Activated CD4-positive, alpha-beta memory T cell treated with anti-CD3 and anti-CD28 coated beads for 36 hours (primary cell): ENCODE data around the gene PRDM1. TPM values are rescaled to one million over a fixed set of nuclear protein-coding genes. Genes with fewer than 3 reads are reported as not detected.
A peak's percentile ranks its signal among the peaks of the same experiment; 100 is the strongest.

Source experiments
- CTCF ChIA-PET: fragments of 350-600 bp; sonication (Branson Sonifier 250); formaldehyde crosslinking; loops from one replicate; lab custom pipeline; 2021; ENCODE audit warnings: antibody characterized with exemption, inconsistent platforms; lab: Charles Lee
- POLR2A ChIA-PET: fragments of 350-600 bp; sonication (Branson Sonifier 250); formaldehyde crosslinking; loops from one replicate; lab custom pipeline; 2021; ENCODE audit warnings: antibody characterized with exemption; lab: Charles Lee
- DNase-seq: peaks from one replicate; pipeline ENCODE4 v3.0.0-alpha.2; 2020
- H3K27ac Mint-ChIP-seq: one replicate; pipeline ENCODE4 v1.8.0; 2021; ENCODE audit warnings: mixed read lengths
- H3K27me3 Mint-ChIP-seq: one replicate; pipeline ENCODE4 v1.8.0; 2021; ENCODE audit warnings: mixed read lengths
- H3K36me3 Mint-ChIP-seq: one replicate; pipeline ENCODE4 v1.8.0; 2021; ENCODE audit warnings: mixed read lengths
- H3K4me1 Mint-ChIP-seq: one replicate; pipeline ENCODE4 v1.8.0; 2021; ENCODE audit warnings: low read depth, mixed read lengths
- H3K4me3 Mint-ChIP-seq: one replicate; pipeline ENCODE4 v1.8.0; 2021; ENCODE audit warnings: mild to moderate bottlenecking, mixed read lengths
- H3K9me3 Mint-ChIP-seq: one replicate; pipeline ENCODE4 v1.8.0; 2021; ENCODE audit warnings: mixed read lengths
- intact Hi-C: fragments of 100-400 bp; cut with micrococcal nuclease; formaldehyde crosslinking; loops from one replicate; pipeline ENCODE4 v1.15.1; 2023
- total RNA-seq, 2 experiments: library from RNA; stranded (reverse); gene quantifications; one replicate each; pipeline ENCODE4 v1.2.3, GENCODE V29; 2021

Gene PRDM1
- total RNA-seq, 2 experiments from 2014 or later, result 70.9 to 78.9 TPM

- no peaks in the 10 kb centered on the region for H3K27me3 Mint-ChIP-seq
- H3K4me3 Mint-ChIP-seq, result peak overlapping the region; percentile 91
- POLR2A ChIA-PET, result interaction anchor here (0.6 to 8.7 kb wide), 23 partner anchors 11 to 640 kb away, joined by 3 to 236 read pairs (median 4); partner anchors contain the start of gene PRDM1
- intact Hi-C loops, result loop anchor here (1.0 to 5.0 kb wide), 20 partner anchors 12 to 616 kb away; partner anchors contain the start of genes ATG5 and PRDM1
- peak; percentile 94 for DNase-seq
- no peaks in the 10 kb centered on the region for H3K9me3 Mint-ChIP-seq
- peaks cover 80% of the 10 kb centered on the region for H3K4me1 Mint-ChIP-seq
- H3K27ac Mint-ChIP-seq, result peak overlapping the region; percentile 96
- H3K36me3 Mint-ChIP-seq, result peaks cover 67% of the 10 kb centered on the region
- CTCF ChIA-PET, result interaction anchor here (0.8 to 4.3 kb wide), 10 partner anchors 11 to 125 kb away, joined by 3 to 38 read pairs (median 4); partner anchors contain the start of gene PRDM1
Observed at GRCh38 chr6:106098383-106099234, 12.5 kb downstream of the PRDM1 start.

GRCh38 chr6:106099235-106099537 lies 13.1 kb downstream of the PRDM1 start:
- H3K27me3 Mint-ChIP-seq, result no peaks in the 10 kb centered on the region
- peaks cover 71% of the 10 kb centered on the region for H3K36me3 Mint-ChIP-seq
- CTCF ChIA-PET, result interaction anchor here (1.1 to 4.3 kb wide), 7 partner anchors 11 to 124 kb away, joined by 4 to 38 read pairs (median 9); partner anchors contain the start of gene PRDM1
- intact Hi-C loops, result loop anchor here (2.0 to 5.0 kb wide), 8 partner anchors 124 to 617 kb away; no protein-coding TSS in a partner anchor
- peaks cover 79% of the 10 kb centered on the region for H3K4me1 Mint-ChIP-seq
- H3K27ac Mint-ChIP-seq, result peak overlapping the region; percentile 96
- POLR2A ChIA-PET, result interaction anchor here (1.0 to 8.7 kb wide), 20 partner anchors 11 to 641 kb away, joined by 3 to 236 read pairs (median 6); partner anchors contain the start of gene PRDM1
- peak overlapping the region; percentile 91 for H3K4me3 Mint-ChIP-seq
- no peaks in the 10 kb centered on the region for H3K9me3 Mint-ChIP-seq
- DNase-seq, result no peak

GRCh38 chr6:106100755-106101154 lies 14.6 kb downstream of the PRDM1 start:
- ChIA-PET POLR2A (interaction anchor here (0.7 to 8.7 kb wide), 8 partner anchors 8 to 419 kb away, joined by 6 to 236 read pairs (median 33); partner anchors contain the start of gene PRDM1), CTCF (interaction anchor here (0.7 to 4.3 kb wide), 4 partner anchors 8 to 122 kb away, joined by 3 to 38 read pairs (median 4); partner anchors contain the start of gene PRDM1)
- peak overlapping the region; percentile 96 for H3K27ac Mint-ChIP-seq
- peaks cover 77% of the 10 kb centered on the region for H3K4me1 Mint-ChIP-seq
- H3K36me3 Mint-ChIP-seq, result peaks cover 75% of the 10 kb centered on the region
- no peaks in the 10 kb centered on the region for H3K9me3 Mint-ChIP-seq
- no peak for DNase-seq
- no peaks in the 10 kb centered on the region for H3K27me3 Mint-ChIP-seq
- peak overlapping the region; percentile 91 for H3K4me3 Mint-ChIP-seq
- intact Hi-C loops, result loop anchor here (5.0 kb wide), 1 partner anchor 182 kb away; no protein-coding TSS in a partner anchor

- Mint-ChIP-seq H3K27me3 (no peaks in the 10 kb centered on the region), H3K27ac (peak overlapping the region; percentile 96), H3K36me3 (peaks cover 78% of the 10 kb centered on the region), H3K9me3 (no peaks in the 10 kb centered on the region), H3K4me1 (peaks cover 77% of the 10 kb centered on the region), H3K4me3 (peak overlapping the region; percentile 91)
- CTCF ChIA-PET, result interaction anchor here (0.8 to 5.1 kb wide), 9 partner anchors 9 to 670 kb away, joined by 3 to 38 read pairs (median 4); partner anchors contain the start of gene PRDM1
- no peak for DNase-seq
- intact Hi-C loops, result loop anchor here (5.0 kb wide), 1 partner anchor 181 kb away; no protein-coding TSS in a partner anchor
- POLR2A ChIA-PET, result interaction anchor here (0.9 to 8.7 kb wide), 14 partner anchors 8 to 419 kb away, joined by 3 to 236 read pairs (median 18); partner anchors contain the start of gene PRDM1
Observed at GRCh38 chr6:106101466-106101865, 15.3 kb downstream of the PRDM1 start.

- H3K9me3 Mint-ChIP-seq, result no peaks in the 10 kb centered on the region
Observed at GRCh38 chr6:106102034-106102433, 15.9 kb downstream of the PRDM1 start.

GRCh38 chr6:106102967-106103727 lies 17.0 kb downstream of the PRDM1 start:
- Mint-ChIP-seq H3K4me3 (peak overlapping the region; percentile 91), H3K36me3 (peaks cover 87% of the 10 kb centered on the region), H3K9me3 (no peaks in the 10 kb centered on the region), H3K4me1 (peaks cover 77% of the 10 kb centered on the region), H3K27ac (peak overlapping the region; percentile 96), H3K27me3 (no peaks in the 10 kb centered on the region)
- no peak for DNase-seq
- ChIA-PET POLR2A (interaction anchor here (0.6 to 8.7 kb wide), 16 partner anchors 10 to 421 kb away, joined by 3 to 236 read pairs (median 6); partner anchors contain the start of gene PRDM1), CTCF (interaction anchor here (1.0 to 5.1 kb wide), 13 partner anchors 9 to 672 kb away, joined by 3 to 38 read pairs (median 4); partner anchors contain the start of genes ATG5 and PRDM1)
- intact Hi-C loops, result loop anchor here (1.0 to 5.0 kb wide), 7 partner anchors 11 to 179 kb away; no protein-coding TSS in a partner anchor

More at GRCh38 chr6:106102034-106102433, 15.9 kb downstream of the PRDM1 start:
- intact Hi-C loops, result loop anchor here (1.0 to 5.0 kb wide), 7 partner anchors 12 to 180 kb away; no protein-coding TSS in a partner anchor
- H3K27me3 Mint-ChIP-seq, result no peaks in the 10 kb centered on the region
- H3K27ac Mint-ChIP-seq, result peak overlapping the region; percentile 96
- POLR2A ChIA-PET, result interaction anchor here (0.7 to 8.7 kb wide), 12 partner anchors 8 to 293 kb away, joined by 3 to 236 read pairs (median 12); partner anchors contain the start of gene PRDM1
- H3K4me1 Mint-ChIP-seq, result peaks cover 78% of the 10 kb centered on the region
- H3K4me3 Mint-ChIP-seq, result peak overlapping the region; percentile 91
- H3K36me3 Mint-ChIP-seq, result peaks cover 82% of the 10 kb centered on the region
- DNase-seq, result peak; percentile 80
- CTCF ChIA-PET, result interaction anchor here (0.8 to 5.1 kb wide), 9 partner anchors 10 to 671 kb away, joined by 3 to 38 read pairs (median 4); no protein-coding TSS in a partner anchor

GRCh38 chr6:106103728-106104109 lies 17.6 kb downstream of the PRDM1 start:
- H3K27ac Mint-ChIP-seq, result peak overlapping the region; percentile 96
- peaks cover 93% of the 10 kb centered on the region for H3K36me3 Mint-ChIP-seq
- H3K9me3 Mint-ChIP-seq, result no peaks in the 10 kb centered on the region
- peak overlapping the region; percentile 91 for H3K4me3 Mint-ChIP-seq
- ChIA-PET POLR2A (interaction anchor here (0.6 to 8.7 kb wide), 14 partner anchors 10 to 421 kb away, joined by 3 to 236 read pairs (median 6); partner anchors contain the start of gene PRDM1), CTCF (interaction anchor here (1.0 to 5.1 kb wide), 9 partner anchors 8 to 222 kb away, joined by 3 to 38 read pairs (median 4); partner anchors contain the start of genes ATG5 and PRDM1)
- peaks cover 79% of the 10 kb centered on the region for H3K4me1 Mint-ChIP-seq
- DNase-seq, result peak; percentile 71
- intact Hi-C loops, result loop anchor here (5.0 kb wide), 1 partner anchor 179 kb away; no protein-coding TSS in a partner anchor
- no peaks in the 10 kb centered on the region for H3K27me3 Mint-ChIP-seq

- H3K4me3 Mint-ChIP-seq, result peak overlapping the region; percentile 27
- DNase-seq, result no peak
- CTCF ChIA-PET, result interaction anchor here (1.0 to 5.1 kb wide), 4 partner anchors 7 to 197 kb away, joined by 3 to 38 read pairs (median 6); no protein-coding TSS in a partner anchor
- POLR2A ChIA-PET, result interaction anchor here (0.6 to 8.7 kb wide), 15 partner anchors 9 to 420 kb away, joined by 3 to 236 read pairs (median 6); partner anchors contain the start of gene PRDM1
- peaks cover 75% of the 10 kb centered on the region for H3K4me1 Mint-ChIP-seq
- H3K9me3 Mint-ChIP-seq, result no peaks in the 10 kb centered on the region
- H3K27ac Mint-ChIP-seq, result peak overlapping the region; percentile 96
- intact Hi-C loops, result loop anchor here (5.0 kb wide), 1 partner anchor 178 kb away; no protein-coding TSS in a partner anchor
- H3K36me3 Mint-ChIP-seq, result peaks cover 92% of the 10 kb centered on the region
- peaks cover under 1% of the 10 kb centered on the region for H3K27me3 Mint-ChIP-seq
Observed at GRCh38 chr6:106104476-106104875, 18.3 kb downstream of the PRDM1 start.

GRCh38 chr6:106104941-106105340 lies 18.8 kb downstream of the PRDM1 start:
- intact Hi-C loops, result loop anchor here (5.0 kb wide), 1 partner anchor 177 kb away; no protein-coding TSS in a partner anchor
- H3K27me3 Mint-ChIP-seq, result peaks cover 3% of the 10 kb centered on the region
- peak overlapping the region; percentile 67 for H3K27ac Mint-ChIP-seq
- POLR2A ChIA-PET, result interaction anchor here (1.2 to 8.7 kb wide), 4 partner anchors 10 to 21 kb away, joined by 3 to 236 read pairs (median 8); partner anchors contain the start of gene PRDM1
- H3K36me3 Mint-ChIP-seq, result peaks cover 92% of the 10 kb centered on the region
- H3K9me3 Mint-ChIP-seq, result no peaks in the 10 kb centered on the region
- H3K4me1 Mint-ChIP-seq, result peaks cover 78% of the 10 kb centered on the region
- H3K4me3 Mint-ChIP-seq, result peak overlapping the region; percentile 44
- no peak for DNase-seq
- CTCF ChIA-PET, result interaction anchor here (5.1 kb wide), 1 partner anchor 119 kb away, joined by 38 read pairs; no protein-coding TSS in a partner anchor

GRCh38 chr6:106105493-106105892 lies 19.4 kb downstream of the PRDM1 start:
- no peaks in the 10 kb centered on the region for H3K9me3 Mint-ChIP-seq
- H3K27ac Mint-ChIP-seq, result peak overlapping the region; percentile 67
- intact Hi-C loops, result no loop called here
- H3K4me3 Mint-ChIP-seq, result peak overlapping the region; percentile 44
- POLR2A ChIA-PET, result interaction anchor here (1.1 to 2.2 kb wide), 7 partner anchors 9 to 80 kb away, joined by 3 to 12 read pairs (median 5); no protein-coding TSS in a partner anchor
- H3K4me1 Mint-ChIP-seq, result peaks cover 81% of the 10 kb centered on the region
- CTCF ChIA-PET, result interaction anchor here (0.8 to 5.1 kb wide), 2 partner anchors 36 to 118 kb away, joined by 3 to 38 read pairs; no protein-coding TSS in a partner anchor
- DNase-seq, result no peak
- H3K27me3 Mint-ChIP-seq, result peaks cover 3% of the 10 kb centered on the region
- peaks cover 89% of the 10 kb centered on the region for H3K36me3 Mint-ChIP-seq
